A172 (cell line): ENCODE data around the gene TP63. TPM values are rescaled to one million over a fixed set of nuclear protein-coding genes. Genes with fewer than 3 reads are reported as not detected.
"Not testable (repeated sequence)": the region's sequence is repeated elsewhere in the genome, so short reads cannot be mapped to it uniquely, and the experiment has no call there.

Experiments
- DNase-seq: peaks from one replicate; pipeline ENCODE4 v3.0.0-alpha.2; 2015; ENCODE audit warnings: low spot score
- total RNA-seq: library from RNA; depleted of rRNA; stranded (reverse); fragments of >200 nt; shearing (Covaris generic); gene quantifications from 2 replicates; pipeline ENCODE4 v1.2.3, GENCODE V29; 2014

TP63 gene
- total RNA-seq, 1 experiment from 2014 or later = 0.09 TPM

DNA sequence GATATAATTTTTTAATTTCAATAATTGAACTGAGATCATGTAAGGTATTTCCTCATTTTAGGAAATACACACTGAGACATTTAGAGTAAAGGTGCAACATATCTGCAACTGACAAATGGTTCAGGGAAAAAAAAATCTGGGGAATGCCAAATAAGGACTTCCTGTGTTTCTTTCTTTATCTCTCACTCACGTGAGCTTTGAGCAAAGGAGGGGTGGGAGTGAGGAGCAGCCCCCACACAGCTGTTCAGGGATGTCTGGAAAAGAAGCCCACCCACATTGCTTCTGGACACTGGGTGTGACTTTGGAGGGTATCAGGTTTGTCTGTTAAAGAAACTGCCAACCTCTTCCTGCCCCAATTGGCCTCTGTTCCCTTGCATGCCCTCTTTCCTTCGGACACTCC lies 5.6 kb upstream of the TP63 start:
- DNase-seq = no peak

DNA sequence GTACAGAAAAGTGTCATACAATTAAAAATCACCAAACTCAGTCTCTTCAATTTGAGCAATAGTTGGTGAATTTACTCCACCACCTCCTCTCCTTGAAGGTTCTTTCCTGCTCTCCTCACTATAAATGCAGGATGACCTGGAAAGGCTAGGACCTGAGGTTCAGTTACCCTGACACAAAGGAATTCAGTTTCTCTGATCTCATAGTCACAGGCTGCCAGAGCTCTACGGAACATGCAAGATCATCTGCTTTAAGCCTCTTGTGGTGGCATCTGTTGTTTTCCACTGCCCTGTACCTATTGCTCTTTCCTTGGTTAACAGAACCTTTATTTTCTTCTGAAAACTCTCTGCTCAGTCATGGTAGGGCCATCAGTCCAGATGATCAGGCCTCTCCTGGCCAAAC lies 4.9 kb upstream of the TP63 start:
- DNase-seq = no peak

DNA sequence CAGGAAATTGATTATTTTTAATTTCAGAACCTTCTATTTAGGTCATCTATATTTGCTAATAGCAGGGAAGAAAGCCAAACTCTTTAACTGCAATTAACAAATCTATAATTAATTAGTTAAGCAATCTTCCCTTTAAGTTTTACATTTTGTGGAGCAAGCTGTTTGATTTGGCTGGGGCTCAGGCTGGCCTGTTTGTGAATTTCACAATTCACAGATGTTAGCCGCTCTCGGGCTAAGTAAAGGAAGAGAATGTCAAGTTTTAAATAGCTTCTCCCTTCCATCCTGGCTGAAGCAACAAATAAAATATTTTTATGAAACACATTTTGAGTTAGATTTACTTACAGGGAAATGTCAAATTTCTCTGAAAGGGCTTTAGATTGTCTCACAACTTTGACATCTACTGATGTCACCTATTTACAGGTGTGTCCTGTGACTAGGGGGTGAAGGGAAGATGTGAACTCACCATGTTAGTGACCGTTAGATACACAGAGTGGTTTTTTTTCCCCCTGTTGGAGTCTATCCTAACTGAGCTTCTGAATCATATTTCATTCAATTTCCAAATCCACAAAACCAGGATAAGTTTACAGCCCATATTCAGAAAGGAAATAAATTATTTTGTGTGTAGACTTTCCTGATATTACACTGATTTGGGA lies 1.3 kb upstream of the TP63 start:
- no peak for DNase-seq

DNA sequence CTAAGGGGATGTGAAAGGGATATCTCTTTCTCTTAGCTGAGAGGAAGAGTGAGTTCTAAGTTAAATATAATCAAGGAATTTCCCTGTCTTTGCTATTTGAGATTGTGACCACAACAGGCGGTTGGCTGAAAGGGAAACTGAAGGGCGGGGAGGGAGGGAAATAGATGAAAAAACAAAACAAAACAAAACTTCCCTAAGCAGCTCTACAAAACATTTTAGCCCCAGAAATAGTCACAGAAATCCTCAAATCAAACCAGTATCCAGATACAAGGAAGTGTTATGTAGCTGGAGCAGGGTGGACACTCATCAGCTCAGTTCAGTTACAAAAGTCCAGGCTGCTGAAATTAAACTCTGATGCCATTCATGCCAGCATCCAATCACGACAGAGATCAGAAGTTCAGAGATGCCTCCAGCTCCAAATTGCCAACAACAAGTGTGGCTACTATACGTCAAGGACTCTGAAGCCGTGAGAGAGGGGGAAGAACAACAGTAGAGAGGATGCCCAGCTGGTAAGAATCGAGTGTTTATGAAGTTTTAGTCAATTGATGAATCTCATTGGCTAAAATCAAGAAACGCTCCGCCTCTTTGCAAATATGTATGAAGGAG lies 319 bp upstream of the TP63 start:
- DNase-seq = peak; percentile 28

DNA sequence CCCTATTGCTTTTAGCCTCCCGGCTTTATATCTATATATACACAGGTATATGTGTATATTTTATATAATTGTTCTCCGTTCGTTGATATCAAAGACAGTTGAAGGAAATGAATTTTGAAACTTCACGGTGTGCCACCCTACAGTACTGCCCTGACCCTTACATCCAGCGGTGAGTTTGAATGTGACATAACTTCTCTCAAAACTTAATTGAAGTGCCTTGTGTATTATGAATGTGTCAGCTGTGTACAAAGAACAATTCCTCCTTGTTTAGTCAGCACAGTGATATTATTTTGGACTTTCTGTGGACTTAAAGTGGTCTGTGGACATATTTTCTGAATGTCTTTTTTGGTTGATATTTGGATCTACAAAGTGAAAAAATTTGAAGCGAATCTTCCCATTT lies 220 bp downstream of the TP63 start:
- no peak for DNase-seq

DNA sequence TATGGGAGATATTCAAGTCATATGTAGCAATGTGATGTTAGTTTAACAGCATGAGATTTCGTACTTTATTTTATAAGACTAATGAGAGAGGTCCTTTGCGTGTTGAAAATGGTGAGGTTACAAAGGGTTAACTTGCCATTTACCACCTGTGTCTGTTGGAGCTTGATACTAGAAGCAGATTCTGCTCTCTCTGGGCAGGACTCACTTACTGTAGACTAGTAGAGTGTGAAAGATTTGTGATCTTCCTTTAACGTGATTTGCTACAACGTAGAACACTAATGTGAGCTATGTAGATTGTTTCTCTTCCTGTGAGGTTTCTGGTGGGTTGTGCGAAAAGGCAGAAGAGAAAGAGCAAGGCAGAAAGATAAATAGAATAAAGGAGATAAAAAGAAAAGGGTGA lies 1.1 kb downstream of the TP63 start:
- DNase-seq = no peak

DNA sequence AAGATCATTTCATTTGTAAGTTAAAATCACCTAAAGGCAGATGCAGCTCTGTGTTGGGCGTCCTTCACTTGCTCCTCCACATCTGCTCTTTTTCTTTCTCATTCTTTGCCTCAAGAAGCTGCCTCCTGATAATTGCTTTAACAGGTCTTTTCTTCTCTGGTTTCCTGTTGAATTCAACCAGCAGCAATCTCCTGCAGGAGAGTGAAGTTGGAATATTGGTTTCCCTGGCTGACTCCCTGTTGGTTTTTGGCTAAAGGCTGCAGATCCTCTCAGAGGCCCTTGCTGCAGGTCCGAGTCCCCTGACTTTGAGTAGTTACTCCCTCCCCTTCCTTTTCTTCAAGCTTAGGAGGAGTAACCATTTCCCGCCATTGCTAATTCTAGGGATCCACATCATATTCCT lies 4.2 kb downstream of the TP63 start:
- DNase-seq = no peak

DNA sequence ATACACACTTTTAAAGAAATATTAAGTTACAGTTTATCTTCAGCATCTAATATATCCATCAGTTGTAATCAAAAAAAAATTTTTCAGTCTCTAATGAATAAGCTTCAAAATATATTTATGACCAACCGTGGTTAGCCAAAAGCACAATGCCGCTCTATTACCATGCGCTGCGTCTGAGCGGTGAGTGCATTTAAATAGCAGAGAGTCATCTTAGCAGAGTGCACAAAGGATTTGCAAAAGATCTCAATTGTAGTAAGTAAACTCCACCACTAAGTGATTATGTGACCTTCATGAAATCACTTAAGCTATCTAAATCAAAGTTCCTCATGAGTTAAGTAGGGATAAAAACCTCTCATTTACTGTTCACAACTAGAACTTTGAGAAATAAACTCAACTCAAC lies 4.9 kb downstream of the TP63 start:
- no peak for DNase-seq

DNA sequence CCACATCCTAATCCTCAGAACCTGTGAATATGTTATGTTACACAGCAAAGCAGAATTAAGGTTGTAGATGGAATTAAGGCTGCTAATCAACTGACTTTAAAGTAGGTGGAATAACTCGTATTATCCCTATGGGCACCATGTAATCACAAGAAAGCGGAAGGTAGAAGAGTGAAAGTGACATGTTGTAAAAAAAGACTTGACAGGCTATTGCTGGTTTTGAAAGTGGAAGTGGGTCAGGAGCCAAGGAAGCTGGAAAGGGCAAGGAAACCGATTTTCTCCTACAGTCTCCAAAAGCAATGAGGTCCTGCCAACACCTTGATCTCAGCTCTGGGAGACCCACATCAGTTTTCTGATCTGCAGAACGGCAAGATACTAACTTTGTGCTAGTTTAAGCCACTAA lies 6.6 kb downstream of the TP63 start:
- no peak for DNase-seq

DNA sequence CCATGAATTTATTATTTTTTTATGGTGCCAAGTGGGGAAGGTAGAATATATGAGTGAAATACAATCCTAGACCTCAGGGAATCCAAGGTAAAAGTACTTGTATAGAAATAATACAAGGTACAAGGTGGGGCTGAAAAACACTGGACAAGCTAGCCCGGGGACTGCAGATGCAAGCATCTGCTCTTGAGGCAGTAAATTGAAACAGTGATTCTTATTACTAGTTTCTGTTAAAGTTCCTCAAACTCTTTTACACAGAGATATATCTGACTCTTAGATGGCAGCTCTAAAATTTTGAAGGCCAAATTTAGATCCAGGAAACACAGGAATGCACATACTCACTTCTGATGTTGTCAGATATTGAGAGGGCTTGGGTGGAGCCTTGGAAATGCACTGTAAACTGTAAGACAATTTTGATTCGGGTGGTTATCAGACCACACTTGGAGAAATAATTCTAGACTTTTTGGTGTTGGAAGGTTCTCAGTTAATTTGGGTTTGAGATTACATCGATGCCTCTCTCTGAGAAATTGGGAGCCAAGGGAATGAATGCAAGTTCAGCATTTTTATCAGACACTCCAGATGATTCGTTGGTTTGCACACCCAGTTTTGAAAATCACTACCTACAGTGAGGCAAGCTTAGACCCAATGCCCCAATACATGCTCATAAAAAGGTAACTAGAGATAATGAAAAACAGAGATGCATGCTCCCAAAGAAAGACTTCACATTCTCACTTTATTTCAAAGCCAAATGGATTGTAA lies 7.3 kb downstream of the TP63 start:
- DNase-seq = no peak

DNA sequence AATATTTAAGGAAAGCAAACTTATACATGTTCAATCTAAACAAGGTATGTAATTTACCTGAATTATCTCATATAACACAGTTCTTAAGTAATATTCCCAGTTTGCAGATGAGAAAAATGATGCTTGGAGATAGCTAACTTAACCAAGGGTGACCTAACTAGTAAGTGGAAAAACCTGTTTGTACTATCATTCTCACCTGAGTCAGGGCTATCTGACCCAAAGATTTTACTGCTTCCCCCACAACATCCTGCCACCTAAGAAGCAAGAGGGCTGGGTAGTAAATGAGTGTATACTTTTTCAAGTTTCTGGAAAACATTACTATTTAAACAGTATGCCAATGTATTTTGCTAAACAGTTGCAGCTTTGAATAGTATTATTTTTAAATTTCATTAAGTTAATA lies 10.6 kb downstream of the TP63 start:
- no peak for DNase-seq

DNA sequence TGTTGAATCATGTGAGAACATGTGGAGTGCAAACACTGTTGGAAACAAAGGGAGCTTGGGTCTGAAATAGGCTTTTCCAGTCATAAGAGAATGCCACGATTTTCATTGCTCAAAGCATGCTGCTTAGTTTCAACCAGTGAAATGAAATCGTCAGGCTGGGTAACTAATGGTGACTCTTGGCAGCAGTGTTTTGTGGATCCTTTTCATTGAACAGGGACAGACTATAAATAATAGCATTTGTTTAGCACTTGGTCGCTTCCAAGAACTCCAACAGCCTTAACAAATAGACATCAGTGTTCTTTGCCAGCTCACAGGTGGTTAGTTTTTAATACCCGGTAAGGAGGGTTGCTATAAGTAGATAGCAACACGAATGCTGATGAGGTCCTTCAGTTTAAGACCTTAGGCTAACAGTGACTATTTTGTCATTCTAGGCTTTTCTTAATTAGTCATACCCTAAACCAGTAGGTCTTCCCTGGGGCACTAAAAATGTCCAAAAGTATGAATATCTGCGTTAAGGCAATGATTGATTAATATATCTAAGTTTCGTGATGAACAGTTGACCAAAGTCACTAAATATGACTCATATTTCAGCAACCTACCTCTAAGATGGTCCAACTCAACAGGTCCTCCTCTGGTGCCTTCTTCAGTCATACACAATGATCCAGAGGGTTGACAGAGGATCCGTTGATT lies 15.8 kb downstream of the TP63 start:
- DNase-seq = no peak

DNA sequence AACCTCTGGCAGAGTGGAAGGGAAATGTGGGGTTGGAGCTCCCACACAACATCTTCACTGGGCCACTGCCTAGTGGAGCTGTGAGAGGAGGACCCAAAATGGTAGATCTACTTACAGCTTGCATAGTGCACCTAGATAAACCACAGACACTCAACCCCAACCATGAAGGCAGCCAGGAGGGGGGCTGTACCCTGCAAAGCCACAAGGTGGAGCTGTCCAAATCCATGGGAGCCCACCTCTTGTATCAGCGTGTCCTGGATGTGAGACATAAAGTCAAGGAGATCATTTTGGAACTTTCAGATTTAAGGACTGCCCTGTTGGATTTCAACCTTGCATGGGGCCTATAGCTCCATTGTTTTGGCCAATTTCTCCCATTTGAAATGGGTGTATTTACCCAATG lies 20.9 kb downstream of the TP63 start:
- no peak for DNase-seq

DNA sequence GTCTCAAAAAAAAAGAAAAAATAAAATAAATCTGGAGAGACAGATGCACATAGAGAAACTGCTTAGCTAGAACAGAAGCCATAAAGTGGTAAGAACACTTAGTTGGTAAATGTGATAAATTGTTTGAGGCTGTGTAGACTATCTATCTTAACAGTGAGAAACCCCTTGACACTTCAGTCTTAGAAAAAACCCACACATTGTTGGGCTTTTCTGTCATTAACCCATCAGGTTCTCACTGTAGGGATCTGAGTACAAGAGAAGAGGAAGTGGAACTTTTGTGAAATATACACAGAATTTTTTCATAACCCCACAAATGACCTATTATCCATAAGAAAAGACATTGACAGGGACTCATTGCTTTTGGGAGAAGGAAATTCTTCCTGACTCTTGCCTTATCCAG lies 24.4 kb downstream of the TP63 start:
- no peak for DNase-seq

DNA sequence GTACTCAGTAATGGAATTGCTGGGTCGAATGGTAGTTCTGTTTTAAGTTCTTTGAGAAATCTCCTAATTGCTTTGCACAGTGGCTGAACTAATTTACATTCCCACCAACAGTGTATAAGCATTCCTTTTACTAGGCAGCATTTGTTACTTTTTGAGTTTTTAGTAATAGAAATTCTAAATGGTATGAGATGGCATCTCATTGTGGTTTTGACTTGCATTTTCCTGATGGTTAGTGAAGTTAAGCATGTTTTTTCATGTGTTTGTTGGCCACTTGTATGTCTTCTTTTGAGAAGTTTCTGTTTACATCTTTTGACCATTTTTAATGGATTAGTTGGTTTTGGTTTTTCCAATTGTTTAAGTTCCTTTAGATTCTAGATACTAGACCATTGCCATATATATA lies 28.4 kb downstream of the TP63 start:
- DNase-seq = no peak

DNA sequence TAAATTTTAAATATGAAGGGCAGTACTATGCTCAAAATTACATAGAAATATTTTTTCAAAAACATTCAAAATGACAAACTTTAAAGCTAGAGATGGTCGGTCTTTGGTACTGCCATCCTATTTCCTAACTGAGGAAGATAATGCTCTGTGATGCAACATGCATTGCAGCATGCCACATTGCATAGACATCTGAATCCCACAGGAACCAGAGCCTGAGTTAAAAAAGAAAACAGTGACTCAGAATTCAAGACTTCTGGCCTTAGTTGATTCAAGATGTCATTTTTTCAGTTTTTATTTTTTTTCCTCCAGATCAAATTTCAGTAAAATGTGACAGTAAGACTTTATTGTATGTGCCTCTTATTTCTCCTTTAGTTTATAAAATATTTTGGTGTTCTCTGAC lies 33.1 kb downstream of the TP63 start:
- peak; percentile 72 for DNase-seq

DNA sequence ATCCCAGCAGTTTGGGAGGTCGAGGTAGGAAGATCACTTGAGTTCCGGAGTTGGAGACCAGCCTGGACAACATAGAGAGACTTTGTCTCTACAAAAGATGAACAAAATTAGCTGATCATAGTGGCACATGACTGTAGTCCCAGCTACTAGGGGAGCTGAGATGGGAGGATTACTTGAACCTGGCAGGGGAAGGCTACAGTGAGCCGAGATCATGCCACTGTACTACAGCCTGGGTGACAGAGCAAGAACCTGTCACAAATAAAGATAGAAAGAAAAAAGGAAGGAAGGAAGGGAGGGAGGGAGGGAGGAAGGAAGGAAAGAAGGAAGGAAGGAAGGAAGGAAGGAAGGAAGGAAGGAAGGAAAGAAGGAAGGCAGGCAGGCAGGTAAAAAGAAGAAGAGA lies 41.2 kb downstream of the TP63 start:
- not testable (repeated sequence) for DNase-seq

DNA sequence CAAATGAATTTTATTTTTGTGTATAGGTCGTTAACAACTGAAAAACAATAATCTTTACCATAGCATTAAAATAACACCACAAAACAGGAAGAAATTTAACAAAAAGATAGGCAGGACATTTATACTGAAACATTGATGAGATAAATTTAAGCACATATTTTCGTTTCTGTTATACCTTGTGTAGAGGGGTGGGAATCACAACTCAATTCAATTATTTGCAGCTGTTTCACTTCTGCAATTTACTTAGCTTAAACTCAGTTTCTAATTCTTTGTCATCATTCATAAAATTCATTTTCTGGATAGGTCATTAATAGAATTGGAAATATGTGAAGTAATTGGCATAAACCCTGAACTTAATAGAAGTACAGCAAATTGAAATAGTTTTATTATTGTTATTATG lies 42.3 kb downstream of the TP63 start:
- DNase-seq = no peak

DNA sequence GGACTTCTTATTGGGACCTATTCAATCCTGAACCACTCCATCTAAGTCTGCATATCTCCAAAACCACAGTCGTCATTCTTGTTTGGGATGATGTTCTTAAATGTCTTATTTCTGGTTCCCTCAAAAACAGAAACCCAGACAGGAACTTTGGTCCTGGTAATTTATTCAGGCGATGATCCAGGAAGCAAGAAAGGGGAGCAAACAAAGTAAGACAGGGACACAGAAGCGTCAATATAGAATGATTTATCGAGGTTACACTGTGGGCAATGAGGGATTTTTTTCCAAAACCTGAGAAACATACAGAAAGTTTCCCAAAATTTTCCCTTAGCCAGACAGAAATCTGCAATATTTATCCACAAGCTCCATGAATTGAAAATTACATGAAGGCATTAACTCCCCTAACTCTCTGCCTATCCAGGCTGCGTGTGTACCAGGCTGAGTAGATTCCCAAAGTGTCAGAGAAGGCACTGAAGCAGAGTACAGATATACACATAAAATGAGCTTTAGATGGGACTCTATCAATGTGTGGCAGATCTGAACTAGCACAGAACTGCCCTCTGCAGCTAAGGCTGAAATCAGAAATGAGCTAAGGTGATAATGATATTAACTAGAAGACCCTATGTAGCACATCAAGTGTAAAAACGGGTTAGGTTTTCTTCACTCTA lies 43.2 kb downstream of the TP63 start:
- no peak for DNase-seq

DNA sequence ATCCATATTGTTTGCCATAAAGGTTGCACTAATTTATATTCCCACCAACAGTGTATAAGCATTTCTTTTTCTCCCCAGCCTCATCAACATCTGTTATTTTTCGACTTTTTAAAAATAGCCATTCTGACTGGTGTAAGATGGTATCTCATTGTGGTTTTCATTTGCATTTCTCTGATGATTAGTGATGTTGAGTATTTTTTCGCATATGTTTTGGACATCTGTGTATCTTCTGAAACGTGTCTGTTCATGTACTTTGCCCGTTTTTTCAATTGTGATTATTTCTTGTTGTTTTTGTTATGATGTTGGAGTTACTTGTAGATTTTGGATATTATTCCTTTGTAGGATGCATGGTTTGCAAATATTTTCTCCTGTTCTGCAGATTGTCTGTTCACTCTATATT lies 46.5 kb downstream of the TP63 start:
- DNase-seq = no peak

DNA sequence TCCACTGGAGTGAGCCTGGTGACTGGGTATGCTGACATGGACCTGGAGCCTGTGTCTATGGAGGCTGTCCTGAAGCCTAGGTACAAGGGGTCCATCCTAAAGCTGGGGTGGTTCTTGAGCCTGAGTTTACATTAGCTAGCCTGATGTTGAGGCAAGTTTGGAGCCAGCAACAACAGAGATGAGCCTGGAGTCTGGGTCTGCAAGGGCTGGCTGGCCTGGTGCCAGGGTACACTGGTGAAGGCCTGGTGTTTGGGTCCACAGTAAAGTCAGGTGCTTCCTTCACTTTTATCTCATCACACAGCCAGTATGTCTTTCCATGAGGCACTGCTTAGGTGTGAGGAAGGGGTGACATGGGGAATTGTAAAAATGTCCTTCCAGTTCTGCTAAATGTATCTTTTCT lies 49.5 kb downstream of the TP63 start:
- DNase-seq = no peak

DNA sequence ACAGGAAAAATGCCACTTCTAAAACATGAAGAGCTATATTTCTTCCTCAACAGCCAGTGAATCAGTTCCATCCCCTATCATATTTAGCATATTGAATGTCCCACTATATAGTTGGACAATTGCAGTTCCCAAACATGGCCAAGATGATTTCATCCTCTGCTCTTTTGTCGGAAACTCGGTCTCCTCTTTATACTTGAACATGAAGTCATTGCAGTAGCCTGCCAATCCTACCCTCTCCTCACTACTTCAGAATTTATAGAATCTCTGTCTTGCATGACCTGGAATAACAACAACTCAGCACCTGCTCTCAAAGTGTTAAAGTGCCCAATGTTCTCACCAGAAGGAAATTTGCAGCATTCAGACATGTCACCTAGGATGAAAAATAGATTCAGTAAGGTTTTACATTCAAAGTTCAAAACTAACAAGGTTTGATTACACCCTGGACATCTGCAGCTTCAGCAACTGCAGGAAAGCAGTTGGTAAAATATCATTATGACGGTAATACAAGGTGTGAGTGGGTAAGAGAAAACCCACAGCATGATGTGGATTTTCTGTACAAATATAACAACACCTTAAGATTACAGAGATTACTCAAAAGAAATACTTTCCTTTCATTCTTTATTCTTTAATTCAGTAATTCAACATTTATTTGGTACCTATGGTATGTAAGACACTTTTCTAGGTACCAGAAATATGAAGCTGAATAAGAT lies 52.5 kb downstream of the TP63 start:
- DNase-seq = no peak
